Liver (tissue), 9 donors: Measurements from ENCODE around the gene PPP4R1. TPM values are rescaled to one million over a fixed set of nuclear protein-coding genes. Genes with fewer than 3 reads are reported as not detected.

Experiments
- DNase-seq: peaks from one replicate; pipeline ENCODE4 v3.0.0-alpha.2; 2017; ENCODE audit warnings: low spot score
- H3K27ac ChIP-seq, 2 donors: one replicate each; pipeline ENCODE4 v1.7.0; 2013; ENCODE audit warnings: inconsistent platforms in 2 of 2, low read length in 2 of 2, control low read depth in 1 of 2, low read depth in 1 of 2, mild to moderate bottlenecking in 1 of 2
- H3K27me3 ChIP-seq, 4 donors: one replicate each; pipeline versions ENCODE4 v1.6.1 to v1.7.0; 2013; ENCODE audit warnings: low read length in 3 of 4, inconsistent platforms in 1 of 4, mild to moderate bottlenecking in 1 of 4, moderate library complexity in 1 of 4; ENCODE audit not compliant: control insufficient read depth in 4 of 4, insufficient read depth in 4 of 4
- H3K36me3 ChIP-seq, 4 donors: one replicate each; pipeline versions ENCODE4 v1.6.1 to v1.7.0; 2013; ENCODE audit warnings: low read length in 3 of 4, mild to moderate bottlenecking in 3 of 4, low read depth in 1 of 4, moderate library complexity in 1 of 4; ENCODE audit not compliant: control insufficient read depth in 4 of 4, insufficient read depth in 3 of 4
- H3K4me1 ChIP-seq, 4 donors: one replicate each; pipeline versions ENCODE4 v1.6.1 to v1.7.0; 2013; ENCODE audit warnings: low read length in 3 of 4, mild to moderate bottlenecking in 3 of 4, moderate library complexity in 1 of 4; ENCODE audit not compliant: control insufficient read depth in 4 of 4, insufficient read depth in 4 of 4
- H3K4me3 ChIP-seq, 3 donors: one replicate each; pipeline versions ENCODE4 v1.6.1 to v1.7.0; 2013; ENCODE audit warnings: low read length in 3 of 3, control low read depth in 1 of 3, low read depth in 1 of 3, mild to moderate bottlenecking in 1 of 3
- H3K9ac ChIP-seq, 2 donors: one replicate each; pipeline ENCODE4 v1.7.0; 2013; ENCODE audit warnings: low read length in 2 of 2, mild to moderate bottlenecking in 2 of 2, moderate library complexity in 2 of 2, control low read depth in 1 of 2, low read depth in 1 of 2
- H3K9me3 ChIP-seq, 4 donors: one replicate each; pipeline versions ENCODE4 v1.6.1 to v1.7.0; 2013; ENCODE audit warnings: low read length in 3 of 4; ENCODE audit not compliant: control insufficient read depth in 4 of 4
- EGR1 ChIP-seq, 2 donors: IDR thresholded peaks; 2 replicates each; pipeline ENCODE4 v1.6.1; 2016 to 2018; ENCODE audit warnings: antibody characterized with exemption in 2 of 2, low read depth in 2 of 2
- FOXA1 ChIP-seq: IDR thresholded peaks from 2 replicates; pipeline ENCODE4 v1.6.1; 2016; ENCODE audit warnings: antibody characterized with exemption
- GABPA ChIP-seq, 2 donors: IDR thresholded peaks in 1 of 2; conservative IDR thresholded peaks in 1 of 2; 2 replicates each; pipeline ENCODE4 v1.6.1; 2016; ENCODE audit warnings: antibody characterized with exemption in 2 of 2, mild to moderate bottlenecking in 1 of 2, moderate library complexity in 1 of 2
- HNF4A ChIP-seq, 2 donors: conservative IDR thresholded peaks; 2 replicates each; pipeline ENCODE4 v1.6.1; 2016; ENCODE audit warnings: antibody characterized with exemption in 2 of 2, mild to moderate bottlenecking in 2 of 2
- HNF4G ChIP-seq: IDR thresholded peaks from 2 replicates; pipeline ENCODE4 v1.6.1; 2016; ENCODE audit warnings: antibody characterized with exemption
- JUND ChIP-seq, 2 donors: IDR thresholded peaks; 2 replicates each; pipeline ENCODE4 v1.6.1; 2016; ENCODE audit warnings: antibody characterized with exemption in 2 of 2
- NR2F2 ChIP-seq: IDR thresholded peaks from 2 replicates; pipeline ENCODE4 v1.6.1; 2016; ENCODE audit warnings: antibody characterized with exemption
- RXRA ChIP-seq, 2 donors: IDR thresholded peaks; 2 replicates each; pipeline ENCODE4 v1.6.1; 2017 to 2018; ENCODE audit warnings: antibody characterized with exemption in 2 of 2, mild to moderate bottlenecking in 1 of 2
- SP1 ChIP-seq: IDR thresholded peaks from 2 replicates; pipeline ENCODE4 v1.6.1; 2018; ENCODE audit warnings: antibody characterized with exemption, mild to moderate bottlenecking
- YY1 ChIP-seq: IDR thresholded peaks from 2 replicates; pipeline ENCODE4 v1.6.1; 2016; ENCODE audit warnings: antibody characterized with exemption, mild to moderate bottlenecking
- WGBS: extraction: QIAGEN DNeasy Blood & Tissue Kit; methylation state at CpG from one replicate; pipeline ENCODE4 v1.1.7; 2013; 5-methylcytosine and 5-hydroxymethylcytosine counted together
- polyA plus RNA-seq, 2 donors: library from polyadenylated mRNA; stranded (reverse) in 1 of 2; unstranded in 1 of 2; fragments of 200-250 nt in 1 of 2; fragments of >200 nt in 1 of 2; fragmentation: Nextera tagmentation in 1 of 2; extraction: Ambion mirVana in 1 of 2; gene quantifications; one replicate each; pipeline versions ENCODE4 v1.2.1 to v1.2.3, GENCODE V29; 2013 to 2015
- total RNA-seq, 2 donors: library from RNA; depleted of rRNA; stranded (reverse); fragments of >200 nt; gene quantifications; one replicate each; pipeline ENCODE4 v1.2.3, GENCODE V29; 2014
- TF ChIP-seq, protein P1 (sequence below): IDR thresholded peaks from 2 replicates; pipeline ENCODE4 v1.6.1; 2016; ENCODE audit warnings: antibody characterized with exemption, mild to moderate bottlenecking
- TF ChIP-seq, protein P2 (sequence below): fragments of 150-350 bp; IDR thresholded peaks from 2 replicates; pipeline ENCODE4 v1.5.1; 2017; ENCODE audit warnings: improper control_type of control experiment, low read depth, low read length; ENCODE audit not compliant: missing input control
- TF ChIP-seq, protein P3 (sequence below): IDR thresholded peaks from 2 replicates; pipeline ENCODE4 v1.6.1; 2016; ENCODE audit warnings: antibody characterized with exemption
- donor health status: healthy.
- donor health status: healthy.
- donor health status: healthy.
- donor health status: healthy.
- donor health status: healthy.

Gene PPP4R1
- total and polyA plus RNA-seq, 4 donors = 11.7 to 50.8 (median 22.8) TPM

DNA sequence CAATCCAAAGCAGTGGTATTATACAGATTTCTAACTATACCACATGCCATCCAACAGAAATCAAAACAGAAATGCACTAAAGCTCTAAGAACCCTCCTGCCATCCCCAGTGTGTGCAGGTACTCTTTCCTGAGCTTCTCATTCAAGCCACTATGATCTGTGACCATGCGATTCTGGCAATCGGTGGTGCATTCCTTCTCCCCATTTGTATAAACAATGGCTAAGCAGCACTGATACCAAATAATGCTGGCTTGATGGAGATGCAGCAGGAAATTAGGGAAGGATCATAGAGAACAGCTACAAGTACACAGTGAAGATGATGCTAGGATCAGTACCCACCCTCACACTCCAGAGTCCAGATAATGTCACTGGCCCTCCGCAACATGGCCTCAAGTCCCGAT is 51.8 kb downstream of the PPP4R1 start (continued):
- TF ChIP-seq, protein P1, sequence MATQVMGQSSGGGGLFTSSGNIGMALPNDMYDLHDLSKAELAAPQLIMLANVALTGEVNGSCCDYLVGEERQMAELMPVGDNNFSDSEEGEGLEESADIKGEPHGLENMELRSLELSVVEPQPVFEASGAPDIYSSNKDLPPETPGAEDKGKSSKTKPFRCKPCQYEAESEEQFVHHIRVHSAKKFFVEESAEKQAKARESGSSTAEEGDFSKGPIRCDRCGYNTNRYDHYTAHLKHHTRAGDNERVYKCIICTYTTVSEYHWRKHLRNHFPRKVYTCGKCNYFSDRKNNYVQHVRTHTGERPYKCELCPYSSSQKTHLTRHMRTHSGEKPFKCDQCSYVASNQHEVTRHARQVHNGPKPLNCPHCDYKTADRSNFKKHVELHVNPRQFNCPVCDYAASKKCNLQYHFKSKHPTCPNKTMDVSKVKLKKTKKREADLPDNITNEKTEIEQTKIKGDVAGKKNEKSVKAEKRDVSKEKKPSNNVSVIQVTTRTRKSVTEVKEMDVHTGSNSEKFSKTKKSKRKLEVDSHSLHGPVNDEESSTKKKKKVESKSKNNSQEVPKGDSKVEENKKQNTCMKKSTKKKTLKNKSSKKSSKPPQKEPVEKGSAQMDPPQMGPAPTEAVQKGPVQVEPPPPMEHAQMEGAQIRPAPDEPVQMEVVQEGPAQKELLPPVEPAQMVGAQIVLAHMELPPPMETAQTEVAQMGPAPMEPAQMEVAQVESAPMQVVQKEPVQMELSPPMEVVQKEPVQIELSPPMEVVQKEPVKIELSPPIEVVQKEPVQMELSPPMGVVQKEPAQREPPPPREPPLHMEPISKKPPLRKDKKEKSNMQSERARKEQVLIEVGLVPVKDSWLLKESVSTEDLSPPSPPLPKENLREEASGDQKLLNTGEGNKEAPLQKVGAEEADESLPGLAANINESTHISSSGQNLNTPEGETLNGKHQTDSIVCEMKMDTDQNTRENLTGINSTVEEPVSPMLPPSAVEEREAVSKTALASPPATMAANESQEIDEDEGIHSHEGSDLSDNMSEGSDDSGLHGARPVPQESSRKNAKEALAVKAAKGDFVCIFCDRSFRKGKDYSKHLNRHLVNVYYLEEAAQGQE = no peak

DNA sequence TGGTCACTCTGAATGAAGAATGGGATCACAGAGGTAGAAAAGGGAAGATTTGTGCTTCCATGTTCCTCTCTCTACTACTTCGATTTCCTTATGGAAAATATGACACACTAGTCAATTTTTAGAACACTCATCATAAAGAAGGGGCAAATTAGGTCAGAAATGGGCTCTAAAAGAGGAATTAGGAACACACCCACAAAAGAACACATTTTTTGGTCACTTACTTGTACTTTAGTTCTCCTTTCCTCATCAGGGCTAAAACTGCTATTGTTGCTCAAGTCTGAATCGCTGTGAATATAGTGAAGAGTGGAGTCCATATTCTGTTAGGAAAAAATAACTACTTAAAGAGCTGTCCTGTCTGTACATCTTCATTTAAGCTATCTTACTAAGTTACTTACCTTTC is 52.6 kb downstream of the PPP4R1 start:
- Histone ChIP-seq H3K9me3 (no peaks in the 10 kb centered on the region), H3K27ac (no peak overlapping the region), H3K4me3 (no peak overlapping the region), H3K4me1 (peaks cover 2 to 19% (median 12%) of the 10 kb centered on the region in 4 donors), H3K9ac (no peak overlapping the region), H3K27me3 (no peaks in the 10 kb centered on the region), H3K36me3 (peaks cover under 1 to 12% (median 8%) of the 10 kb centered on the region in 4 donors)
- TF ChIP-seq SP1 (no peak), RXRA (IDR thresholded peaks at IDR 0.05) (no peak), HNF4G (no peak), GABPA (IDR thresholded peaks at IDR 0.05 in 1 of 2, conservative IDR thresholded peaks at IDR 0.05 in 1 of 2) (no peak), HNF4A (conservative IDR thresholded peaks at IDR 0.05) (no peak), JUND (IDR thresholded peaks at IDR 0.05) (peak in 1 of 2 donors; percentile 40)
- TF ChIP-seq, protein P2, sequence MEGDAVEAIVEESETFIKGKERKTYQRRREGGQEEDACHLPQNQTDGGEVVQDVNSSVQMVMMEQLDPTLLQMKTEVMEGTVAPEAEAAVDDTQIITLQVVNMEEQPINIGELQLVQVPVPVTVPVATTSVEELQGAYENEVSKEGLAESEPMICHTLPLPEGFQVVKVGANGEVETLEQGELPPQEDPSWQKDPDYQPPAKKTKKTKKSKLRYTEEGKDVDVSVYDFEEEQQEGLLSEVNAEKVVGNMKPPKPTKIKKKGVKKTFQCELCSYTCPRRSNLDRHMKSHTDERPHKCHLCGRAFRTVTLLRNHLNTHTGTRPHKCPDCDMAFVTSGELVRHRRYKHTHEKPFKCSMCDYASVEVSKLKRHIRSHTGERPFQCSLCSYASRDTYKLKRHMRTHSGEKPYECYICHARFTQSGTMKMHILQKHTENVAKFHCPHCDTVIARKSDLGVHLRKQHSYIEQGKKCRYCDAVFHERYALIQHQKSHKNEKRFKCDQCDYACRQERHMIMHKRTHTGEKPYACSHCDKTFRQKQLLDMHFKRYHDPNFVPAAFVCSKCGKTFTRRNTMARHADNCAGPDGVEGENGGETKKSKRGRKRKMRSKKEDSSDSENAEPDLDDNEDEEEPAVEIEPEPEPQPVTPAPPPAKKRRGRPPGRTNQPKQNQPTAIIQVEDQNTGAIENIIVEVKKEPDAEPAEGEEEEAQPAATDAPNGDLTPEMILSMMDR = no peak
- DNase-seq = no peak
- WGBS = 89% methylated on average over 2 of the region's 2 CpGs

DNA sequence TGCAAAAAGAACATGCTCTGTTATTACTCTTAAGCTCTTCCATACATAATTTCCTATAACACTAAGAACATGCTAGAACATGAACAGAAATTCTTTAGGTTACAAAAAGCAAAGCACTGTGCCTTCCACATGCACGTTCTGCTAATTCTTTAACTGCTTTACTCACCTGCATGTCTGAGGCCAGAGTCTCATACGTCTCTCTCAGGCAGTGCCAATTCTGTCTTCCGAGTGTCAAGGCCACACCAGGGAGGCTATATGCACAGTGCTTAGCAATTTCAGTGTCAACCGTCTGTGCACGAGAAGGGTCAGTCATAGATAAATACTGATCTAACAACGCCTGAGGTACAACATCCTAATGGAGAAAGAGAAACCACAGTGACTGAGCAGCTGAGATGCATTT is 55.1 kb downstream of the PPP4R1 start:
- Histone ChIP-seq H3K9ac (no peak overlapping the region), H3K9me3 (no peaks in the 10 kb centered on the region), H3K4me1 (peaks cover 2 to 22% (median 12%) of the 10 kb centered on the region in 4 donors), H3K27ac (no peak overlapping the region), H3K36me3 (peaks cover 4 to 15% (median 14%) of the 10 kb centered on the region in 4 donors), H3K4me3 (no peak overlapping the region), H3K27me3 (no peaks in the 10 kb centered on the region)
- TF ChIP-seq FOXA1 (no peak), EGR1 (IDR thresholded peaks at IDR 0.05; ENCODE audit: low read depth in 2 of 2) (no peak), SP1 (no peak), NR2F2 (no peak), GABPA (IDR thresholded peaks at IDR 0.05 in 1 of 2, conservative IDR thresholded peaks at IDR 0.05 in 1 of 2) (no peak), YY1 (no peak)
- TF ChIP-seq, protein P3, sequence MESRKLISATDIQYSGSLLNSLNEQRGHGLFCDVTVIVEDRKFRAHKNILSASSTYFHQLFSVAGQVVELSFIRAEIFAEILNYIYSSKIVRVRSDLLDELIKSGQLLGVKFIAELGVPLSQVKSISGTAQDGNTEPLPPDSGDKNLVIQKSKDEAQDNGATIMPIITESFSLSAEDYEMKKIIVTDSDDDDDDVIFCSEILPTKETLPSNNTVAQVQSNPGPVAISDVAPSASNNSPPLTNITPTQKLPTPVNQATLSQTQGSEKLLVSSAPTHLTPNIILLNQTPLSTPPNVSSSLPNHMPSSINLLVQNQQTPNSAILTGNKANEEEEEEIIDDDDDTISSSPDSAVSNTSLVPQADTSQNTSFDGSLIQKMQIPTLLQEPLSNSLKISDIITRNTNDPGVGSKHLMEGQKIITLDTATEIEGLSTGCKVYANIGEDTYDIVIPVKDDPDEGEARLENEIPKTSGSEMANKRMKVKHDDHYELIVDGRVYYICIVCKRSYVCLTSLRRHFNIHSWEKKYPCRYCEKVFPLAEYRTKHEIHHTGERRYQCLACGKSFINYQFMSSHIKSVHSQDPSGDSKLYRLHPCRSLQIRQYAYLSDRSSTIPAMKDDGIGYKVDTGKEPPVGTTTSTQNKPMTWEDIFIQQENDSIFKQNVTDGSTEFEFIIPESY = no peak
- WGBS = 62% methylated on average over 6 of the region's 6 CpGs
- no peak for DNase-seq
